ENCODE data around the gene TRNP1.

DNA sequence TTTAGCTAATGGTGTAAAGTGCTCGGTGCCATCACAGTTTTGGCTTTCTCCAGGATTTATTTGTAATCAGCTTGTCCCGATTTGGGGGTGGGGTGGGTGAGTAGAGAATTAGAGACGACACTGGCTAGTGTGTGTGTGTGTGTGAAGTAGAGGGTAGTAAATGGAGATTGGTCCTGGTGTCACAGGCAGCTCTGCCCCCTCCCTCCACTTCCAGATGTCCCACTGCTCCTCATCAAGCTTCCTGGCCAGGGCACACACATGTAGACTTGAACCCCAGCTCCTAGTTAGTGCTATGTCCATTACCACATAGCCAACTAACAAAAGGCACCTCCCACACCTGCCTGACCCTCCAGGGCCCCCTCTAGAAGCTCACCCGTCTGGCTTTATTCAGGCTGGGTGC lies 3.2 kb downstream of the TRNP1 start:
- TF ChIP-seq EGR1 (IDR thresholded peaks at IDR 0.05) (no peak), CEBPB (IDR thresholded peaks at IDR 0.05) (no peak), CREB1 (IDR thresholded peaks at IDR 0.05; ENCODE audit: low read depth) (no peak), RAD21 (IDR thresholded peaks at IDR 0.05; ENCODE audit: low read depth) (no peak), TAF1 (IDR thresholded peaks at IDR 0.05; ENCODE audit: low read depth) (no peak), FOXM1 (IDR thresholded peaks at IDR 0.05; ENCODE audit: borderline replicate concordance, low read depth) (no peak), EP300 (IDR thresholded peaks at IDR 0.05; ENCODE audit: borderline replicate concordance) (no peak), TCF12 (IDR thresholded peaks at IDR 0.05; ENCODE audit: low read depth) (no peak), YY1 (IDR thresholded peaks at IDR 0.05; ENCODE audit: low read depth) (no peak)
- TF ChIP-seq, protein P1, sequence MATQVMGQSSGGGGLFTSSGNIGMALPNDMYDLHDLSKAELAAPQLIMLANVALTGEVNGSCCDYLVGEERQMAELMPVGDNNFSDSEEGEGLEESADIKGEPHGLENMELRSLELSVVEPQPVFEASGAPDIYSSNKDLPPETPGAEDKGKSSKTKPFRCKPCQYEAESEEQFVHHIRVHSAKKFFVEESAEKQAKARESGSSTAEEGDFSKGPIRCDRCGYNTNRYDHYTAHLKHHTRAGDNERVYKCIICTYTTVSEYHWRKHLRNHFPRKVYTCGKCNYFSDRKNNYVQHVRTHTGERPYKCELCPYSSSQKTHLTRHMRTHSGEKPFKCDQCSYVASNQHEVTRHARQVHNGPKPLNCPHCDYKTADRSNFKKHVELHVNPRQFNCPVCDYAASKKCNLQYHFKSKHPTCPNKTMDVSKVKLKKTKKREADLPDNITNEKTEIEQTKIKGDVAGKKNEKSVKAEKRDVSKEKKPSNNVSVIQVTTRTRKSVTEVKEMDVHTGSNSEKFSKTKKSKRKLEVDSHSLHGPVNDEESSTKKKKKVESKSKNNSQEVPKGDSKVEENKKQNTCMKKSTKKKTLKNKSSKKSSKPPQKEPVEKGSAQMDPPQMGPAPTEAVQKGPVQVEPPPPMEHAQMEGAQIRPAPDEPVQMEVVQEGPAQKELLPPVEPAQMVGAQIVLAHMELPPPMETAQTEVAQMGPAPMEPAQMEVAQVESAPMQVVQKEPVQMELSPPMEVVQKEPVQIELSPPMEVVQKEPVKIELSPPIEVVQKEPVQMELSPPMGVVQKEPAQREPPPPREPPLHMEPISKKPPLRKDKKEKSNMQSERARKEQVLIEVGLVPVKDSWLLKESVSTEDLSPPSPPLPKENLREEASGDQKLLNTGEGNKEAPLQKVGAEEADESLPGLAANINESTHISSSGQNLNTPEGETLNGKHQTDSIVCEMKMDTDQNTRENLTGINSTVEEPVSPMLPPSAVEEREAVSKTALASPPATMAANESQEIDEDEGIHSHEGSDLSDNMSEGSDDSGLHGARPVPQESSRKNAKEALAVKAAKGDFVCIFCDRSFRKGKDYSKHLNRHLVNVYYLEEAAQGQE (IDR thresholded peaks at IDR 0.05; ENCODE audit: low read depth): no peak
- TF ChIP-seq, protein P2, sequence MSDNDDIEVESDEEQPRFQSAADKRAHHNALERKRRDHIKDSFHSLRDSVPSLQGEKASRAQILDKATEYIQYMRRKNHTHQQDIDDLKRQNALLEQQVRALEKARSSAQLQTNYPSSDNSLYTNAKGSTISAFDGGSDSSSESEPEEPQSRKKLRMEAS (IDR thresholded peaks at IDR 0.05): no peak

All from Ishikawa (cell line).